Gastroesophageal sphincter (tissue), 3 donors: ENCODE results near the gene UBE2S.

Experiments
- POLR2AphosphoS5 ChIP-seq: sonication (generic); formaldehyde crosslinking; IDR thresholded peaks from one replicate; pipeline ENCODE4 v1.6.1; 2017; ENCODE audit warnings: antibody characterized with exemption
- TF ChIP-seq, protein P1 (sequence below), 4 experiments: fragments of 200-600 bp in 2 of 4; fragments of 450-650 bp in 2 of 4; sonication (generic) in 1 of 4; IDR thresholded peaks; one replicate each; pipeline ENCODE4 v1.5.1; 2017 to 2019; ENCODE audit warnings: antibody characterized with exemption in 4 of 4, mild to moderate bottlenecking in 2 of 4, moderate library complexity in 2 of 4

DNA sequence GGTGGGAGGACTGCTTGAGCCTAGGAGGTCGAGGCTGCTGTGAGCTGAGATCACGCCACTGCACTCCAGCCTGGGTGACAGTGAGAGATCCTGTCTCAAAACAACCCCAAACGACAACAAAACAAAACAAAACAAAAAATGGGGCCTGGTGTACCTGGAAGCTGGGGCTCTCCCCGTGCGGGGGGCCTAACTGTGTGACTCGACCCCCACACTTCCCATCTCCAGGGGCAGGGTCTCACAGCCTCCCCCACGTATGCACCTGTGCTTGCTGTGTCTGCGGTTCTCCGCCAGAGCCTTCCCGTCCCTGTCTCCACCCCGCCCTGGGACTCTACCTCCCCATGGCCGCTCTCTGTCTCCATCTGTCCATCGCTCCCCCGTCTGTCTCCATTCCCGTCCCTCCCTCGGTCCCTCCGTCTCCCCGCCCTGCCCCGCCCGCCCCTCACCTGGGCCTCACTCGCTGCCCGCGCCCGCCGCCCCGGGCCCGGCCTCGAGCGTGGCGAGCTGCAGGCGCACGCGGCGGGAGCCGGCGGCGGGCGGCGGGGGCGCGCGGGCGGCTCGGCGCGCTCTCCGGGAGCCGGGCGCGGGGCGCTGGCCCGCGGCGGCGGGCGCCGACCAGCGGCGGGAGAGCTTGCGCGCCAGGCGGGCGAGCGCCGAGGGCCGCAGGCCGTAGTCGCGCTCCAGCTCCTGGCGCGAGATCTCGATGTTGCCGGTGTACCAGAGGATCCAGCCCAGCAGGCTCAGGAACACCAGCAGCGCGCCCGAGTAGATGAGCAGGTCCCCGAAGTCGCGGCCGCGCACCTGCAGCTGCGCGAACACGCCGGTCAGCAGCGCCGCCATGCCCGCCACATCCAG lies 24.1 kb downstream of the UBE2S start:
- peak; percentile 20 for TF ChIP-seq POLR2AphosphoS5
- TF ChIP-seq, protein P1, sequence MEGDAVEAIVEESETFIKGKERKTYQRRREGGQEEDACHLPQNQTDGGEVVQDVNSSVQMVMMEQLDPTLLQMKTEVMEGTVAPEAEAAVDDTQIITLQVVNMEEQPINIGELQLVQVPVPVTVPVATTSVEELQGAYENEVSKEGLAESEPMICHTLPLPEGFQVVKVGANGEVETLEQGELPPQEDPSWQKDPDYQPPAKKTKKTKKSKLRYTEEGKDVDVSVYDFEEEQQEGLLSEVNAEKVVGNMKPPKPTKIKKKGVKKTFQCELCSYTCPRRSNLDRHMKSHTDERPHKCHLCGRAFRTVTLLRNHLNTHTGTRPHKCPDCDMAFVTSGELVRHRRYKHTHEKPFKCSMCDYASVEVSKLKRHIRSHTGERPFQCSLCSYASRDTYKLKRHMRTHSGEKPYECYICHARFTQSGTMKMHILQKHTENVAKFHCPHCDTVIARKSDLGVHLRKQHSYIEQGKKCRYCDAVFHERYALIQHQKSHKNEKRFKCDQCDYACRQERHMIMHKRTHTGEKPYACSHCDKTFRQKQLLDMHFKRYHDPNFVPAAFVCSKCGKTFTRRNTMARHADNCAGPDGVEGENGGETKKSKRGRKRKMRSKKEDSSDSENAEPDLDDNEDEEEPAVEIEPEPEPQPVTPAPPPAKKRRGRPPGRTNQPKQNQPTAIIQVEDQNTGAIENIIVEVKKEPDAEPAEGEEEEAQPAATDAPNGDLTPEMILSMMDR (IDR thresholded peaks at IDR 0.05): peak in 3 of 4 experiments; percentile 17 to 43 (median 20)
